Measurements from ENCODE around the gene MTHFR.

Gene MTHFR

DNA sequence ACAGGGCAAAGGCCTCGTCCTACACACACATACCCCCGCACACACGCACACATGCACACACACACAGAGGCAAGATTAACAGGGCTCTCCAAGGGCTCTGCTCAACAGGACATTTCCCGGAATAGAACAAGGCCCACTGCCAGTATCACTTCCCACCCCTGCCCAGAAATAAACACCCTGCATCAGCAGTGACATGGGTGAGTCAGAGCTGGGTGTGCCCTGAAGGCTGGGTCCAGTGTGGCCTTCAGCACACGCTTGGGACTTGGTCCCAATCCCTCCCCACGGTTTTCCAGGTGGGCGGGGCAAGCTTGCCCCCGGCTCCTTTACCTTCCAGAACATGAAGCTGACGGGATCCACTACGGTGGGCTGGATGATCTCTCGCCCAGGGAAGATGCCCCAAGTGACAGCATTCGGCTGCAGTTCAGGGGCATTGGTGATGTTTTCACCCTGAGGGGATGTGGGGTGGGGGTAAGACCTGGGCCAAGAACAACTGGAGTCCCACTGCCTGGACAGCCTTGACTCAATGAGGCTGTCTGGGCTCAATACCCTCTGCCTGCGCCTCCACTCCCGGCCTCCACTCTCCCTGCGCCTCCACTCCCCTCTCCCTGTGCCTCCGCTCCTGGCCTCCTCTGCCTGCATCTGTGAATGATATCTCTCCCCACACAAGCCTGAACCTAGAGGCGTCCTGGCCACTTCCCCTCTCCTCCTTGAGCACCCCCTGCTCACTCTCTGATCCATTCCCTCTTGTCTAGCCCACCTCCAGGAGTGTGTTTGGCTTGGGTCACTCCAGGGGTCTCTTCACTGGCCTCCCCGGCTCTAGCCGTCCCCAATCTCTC is 14.7 kb downstream of the MTHFR start:
- peak; percentile 90 to 99 for DNase-seq (ENCODE audit: low read depth in 2 of 2)
- no peak overlapping the region for H3K4me3 ChIP-seq (replicated peaks in 1 of 2; ENCODE audit: low read depth in 2 of 2, low read length in 2 of 2)
- TF ChIP-seq, protein P1, sequence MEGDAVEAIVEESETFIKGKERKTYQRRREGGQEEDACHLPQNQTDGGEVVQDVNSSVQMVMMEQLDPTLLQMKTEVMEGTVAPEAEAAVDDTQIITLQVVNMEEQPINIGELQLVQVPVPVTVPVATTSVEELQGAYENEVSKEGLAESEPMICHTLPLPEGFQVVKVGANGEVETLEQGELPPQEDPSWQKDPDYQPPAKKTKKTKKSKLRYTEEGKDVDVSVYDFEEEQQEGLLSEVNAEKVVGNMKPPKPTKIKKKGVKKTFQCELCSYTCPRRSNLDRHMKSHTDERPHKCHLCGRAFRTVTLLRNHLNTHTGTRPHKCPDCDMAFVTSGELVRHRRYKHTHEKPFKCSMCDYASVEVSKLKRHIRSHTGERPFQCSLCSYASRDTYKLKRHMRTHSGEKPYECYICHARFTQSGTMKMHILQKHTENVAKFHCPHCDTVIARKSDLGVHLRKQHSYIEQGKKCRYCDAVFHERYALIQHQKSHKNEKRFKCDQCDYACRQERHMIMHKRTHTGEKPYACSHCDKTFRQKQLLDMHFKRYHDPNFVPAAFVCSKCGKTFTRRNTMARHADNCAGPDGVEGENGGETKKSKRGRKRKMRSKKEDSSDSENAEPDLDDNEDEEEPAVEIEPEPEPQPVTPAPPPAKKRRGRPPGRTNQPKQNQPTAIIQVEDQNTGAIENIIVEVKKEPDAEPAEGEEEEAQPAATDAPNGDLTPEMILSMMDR (IDR thresholded peaks at IDR 0.05; ENCODE audit: low read depth, low read length), result no peak

DNA sequence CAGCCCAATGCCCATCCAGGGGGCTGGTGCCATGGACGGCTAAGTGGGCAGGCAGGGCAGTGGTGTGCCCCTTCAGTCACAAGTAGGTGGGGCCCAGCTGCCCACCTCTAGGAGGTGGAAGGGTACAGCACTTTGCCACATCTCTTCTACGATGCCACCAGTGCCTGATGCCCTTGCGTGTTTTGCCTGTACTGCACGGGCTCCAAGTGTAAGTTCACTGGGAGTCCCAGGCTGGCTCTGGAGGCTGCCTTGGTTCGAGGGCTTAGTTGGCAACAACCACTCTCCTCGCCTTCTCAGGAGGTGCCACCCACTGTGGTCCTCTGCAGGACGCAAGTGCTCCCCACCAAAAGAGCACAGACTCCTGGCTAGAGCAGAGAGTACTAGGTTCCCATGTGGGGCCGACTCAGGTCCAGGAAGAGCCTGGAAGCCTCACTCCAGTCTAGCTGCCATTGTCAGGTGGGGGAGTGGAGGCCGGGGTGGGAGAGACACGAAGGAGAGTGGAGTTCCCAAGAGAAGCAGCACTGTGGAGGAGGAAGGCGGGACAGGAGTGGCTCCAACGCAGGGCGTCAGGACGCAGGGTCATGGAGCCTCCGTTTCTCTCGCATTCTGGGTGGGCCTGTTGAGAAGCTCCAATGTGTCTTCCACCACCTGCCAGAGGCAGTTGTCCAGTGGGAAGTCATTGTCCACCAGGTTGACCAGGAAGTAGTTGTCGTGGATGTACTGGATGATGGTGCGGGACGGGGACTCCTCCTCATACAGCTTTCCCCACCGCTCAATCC is 15.5 kb downstream of the MTHFR start:
- H3K4me3 ChIP-seq (replicated peaks in 1 of 2; ENCODE audit: low read depth in 2 of 2, low read length in 2 of 2), result no peak overlapping the region
- TF ChIP-seq, protein P1 (IDR thresholded peaks at IDR 0.05; ENCODE audit: low read depth, low read length), result no peak
- DNase-seq (ENCODE audit: low read depth in 2 of 2), result no peak

DNA sequence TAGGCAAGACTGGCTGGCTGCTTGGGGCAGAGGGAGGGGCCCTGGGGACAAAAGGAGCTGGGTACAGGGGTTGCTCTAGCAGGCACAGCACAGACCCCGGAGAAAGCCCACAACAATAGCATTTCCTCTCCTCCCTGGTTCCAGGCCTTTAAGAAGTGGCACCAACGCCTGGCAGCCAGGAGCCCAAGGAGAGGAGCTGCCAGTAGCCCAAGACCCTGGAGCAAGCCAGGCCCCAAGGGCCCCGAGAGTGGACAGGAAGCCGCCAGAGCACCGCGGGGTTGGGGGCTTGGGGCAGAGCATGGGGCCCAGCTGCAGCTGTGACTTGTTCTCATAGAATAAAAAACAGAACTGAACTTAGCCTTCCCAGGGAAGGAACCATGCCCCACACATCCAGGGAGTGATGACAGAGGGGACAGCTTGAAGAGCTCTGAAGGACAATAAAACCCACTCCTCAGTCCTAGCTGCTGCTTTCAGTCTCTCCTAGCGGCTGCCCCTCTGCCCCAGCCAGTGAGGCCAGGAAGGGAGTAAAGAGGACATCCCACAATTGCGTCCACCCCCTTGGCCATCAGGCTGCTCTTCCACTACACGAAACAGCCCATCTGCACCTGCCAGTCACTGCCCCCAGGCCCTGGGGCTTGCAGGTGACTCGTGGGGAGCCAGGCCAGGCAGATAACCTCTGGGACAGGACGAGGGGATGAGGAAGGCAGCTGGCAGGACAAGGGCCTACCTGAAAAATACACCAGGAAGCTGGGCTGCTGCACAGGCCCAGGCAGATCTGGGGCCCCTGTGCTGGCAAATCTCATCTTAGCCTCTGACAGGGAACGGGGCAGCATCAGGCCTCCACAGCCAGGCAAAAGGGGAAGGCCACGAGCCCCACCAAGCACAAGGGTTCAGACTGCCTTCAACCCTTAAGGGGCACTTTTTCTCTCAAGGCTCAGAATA is 16.4 kb downstream of the MTHFR start:
- no peak for DNase-seq (ENCODE audit: low read depth in 2 of 2)
- no peak overlapping the region for H3K4me3 ChIP-seq (replicated peaks in 1 of 2; ENCODE audit: low read depth in 2 of 2, low read length in 2 of 2)
- TF ChIP-seq, protein P1 (IDR thresholded peaks at IDR 0.05; ENCODE audit: low read depth, low read length), result no peak

DNA sequence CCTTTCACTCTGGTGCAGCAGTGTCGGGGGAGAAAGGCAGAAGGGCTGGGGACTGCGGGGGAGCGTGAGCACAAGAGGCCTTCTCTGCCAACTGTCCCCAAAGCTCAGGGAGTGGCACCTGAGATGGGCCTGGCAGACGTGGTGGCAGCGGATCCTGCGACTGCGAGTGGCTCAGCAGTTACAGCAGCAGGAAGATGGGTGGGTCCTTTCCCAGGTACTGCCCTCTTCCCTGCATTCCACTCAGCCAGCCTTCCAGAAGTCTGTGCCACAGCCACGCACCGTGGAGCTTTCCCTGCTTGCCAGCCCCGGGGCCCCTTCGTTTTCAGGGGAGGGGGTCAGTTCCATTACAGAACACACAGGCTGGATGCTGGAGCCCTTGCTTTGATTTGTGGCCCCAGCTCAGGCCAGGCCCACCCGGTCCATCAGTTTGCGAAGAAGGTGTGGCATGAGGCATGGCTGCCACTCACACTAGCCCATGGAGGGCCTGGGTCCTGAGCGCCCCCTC is 17.2 kb downstream of the MTHFR start:
- TF ChIP-seq, protein P1 (IDR thresholded peaks at IDR 0.05; ENCODE audit: low read depth, low read length), result no peak
- H3K4me3 ChIP-seq (replicated peaks in 1 of 2; ENCODE audit: low read depth in 2 of 2, low read length in 2 of 2), result no peak overlapping the region
- DNase-seq (ENCODE audit: low read depth in 2 of 2), result no peak

DNA sequence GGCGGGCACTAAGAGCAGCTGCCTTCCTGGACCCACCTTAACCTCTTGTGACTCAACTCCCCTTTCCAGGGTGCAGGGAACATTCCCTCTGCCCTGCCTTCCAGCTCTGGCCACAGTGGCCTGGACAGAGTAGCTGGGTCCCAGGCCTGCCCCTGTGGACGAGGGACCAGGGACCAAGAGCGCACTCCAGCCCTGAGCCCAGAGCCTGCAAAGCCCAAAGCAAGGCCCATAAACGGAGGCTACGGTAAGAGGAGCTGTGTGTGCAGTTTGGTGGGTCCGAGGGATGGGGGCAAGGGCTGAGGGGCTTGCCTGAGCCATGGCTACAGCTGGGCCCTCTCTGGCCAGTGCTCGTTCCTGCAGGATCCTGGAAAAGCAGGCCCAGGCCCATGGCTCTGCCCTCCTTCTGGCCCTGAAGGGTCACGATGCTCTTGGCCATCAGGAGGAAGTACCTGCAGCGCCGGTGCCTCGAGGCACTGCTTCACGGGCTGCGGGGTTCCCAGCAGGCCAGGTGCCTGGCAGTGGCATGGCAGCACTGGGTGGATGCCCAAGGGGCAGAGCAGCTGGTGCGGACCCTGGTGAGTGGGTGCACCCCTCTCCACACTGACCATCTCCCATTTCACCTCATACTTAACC is 17.8 kb downstream of the MTHFR start:
- no peak for DNase-seq (ENCODE audit: low read depth in 2 of 2)
- no peak overlapping the region for H3K4me3 ChIP-seq (replicated peaks in 1 of 2; ENCODE audit: low read depth in 2 of 2, low read length in 2 of 2)

More for the DNA sequence above, 17.8 kb downstream of the MTHFR start:
- TF ChIP-seq, protein P1 (IDR thresholded peaks at IDR 0.05; ENCODE audit: low read depth, low read length), result no peak
